ENCODE measurements around the gene DMD. TPM values are rescaled to one million over a fixed set of nuclear protein-coding genes. Genes with fewer than 3 reads are reported as not detected.

DMD gene
- polyA plus RNA-seq, 1 donor from 2014 or later, result 21.6 TPM

- H3K9me3 ChIP-seq (ENCODE audit: low read length), result no peaks in the 10 kb centered on the region
- H3K9ac ChIP-seq (ENCODE audit: low read length), result no peak overlapping the region
- no peaks in the 10 kb centered on the region for H3F3A ChIP-seq (ENCODE audit: insufficient read depth, low read length, poor library complexity, severe bottlenecking)
- H2AFZ ChIP-seq (ENCODE audit: low read depth, low read length), result no peak overlapping the region
- H3K27me3 ChIP-seq (ENCODE audit: insufficient read depth, low read depth, low read length), result no peaks in the 10 kb centered on the region
- no peak overlapping the region for H3K4me3 ChIP-seq (ENCODE audit: low read length)
- no peak overlapping the region for H3K27ac ChIP-seq (ENCODE audit: low read length)
- H3K4me2 ChIP-seq (ENCODE audit: low read length), result no peak overlapping the region
- H4K20me1 ChIP-seq (ENCODE audit: insufficient read depth), result no peaks in the 10 kb centered on the region
- H3K9me2 ChIP-seq (ENCODE audit: insufficient read depth, low read length), result no peaks in the 10 kb centered on the region
- TF ChIP-seq RAD21 (conservative IDR thresholded peaks at IDR 0.05) (no peak), CTCF (IDR thresholded peaks at IDR 0.05; ENCODE audit: poor library complexity, severe bottlenecking) (no peak)
- TF ChIP-seq, protein P1, sequence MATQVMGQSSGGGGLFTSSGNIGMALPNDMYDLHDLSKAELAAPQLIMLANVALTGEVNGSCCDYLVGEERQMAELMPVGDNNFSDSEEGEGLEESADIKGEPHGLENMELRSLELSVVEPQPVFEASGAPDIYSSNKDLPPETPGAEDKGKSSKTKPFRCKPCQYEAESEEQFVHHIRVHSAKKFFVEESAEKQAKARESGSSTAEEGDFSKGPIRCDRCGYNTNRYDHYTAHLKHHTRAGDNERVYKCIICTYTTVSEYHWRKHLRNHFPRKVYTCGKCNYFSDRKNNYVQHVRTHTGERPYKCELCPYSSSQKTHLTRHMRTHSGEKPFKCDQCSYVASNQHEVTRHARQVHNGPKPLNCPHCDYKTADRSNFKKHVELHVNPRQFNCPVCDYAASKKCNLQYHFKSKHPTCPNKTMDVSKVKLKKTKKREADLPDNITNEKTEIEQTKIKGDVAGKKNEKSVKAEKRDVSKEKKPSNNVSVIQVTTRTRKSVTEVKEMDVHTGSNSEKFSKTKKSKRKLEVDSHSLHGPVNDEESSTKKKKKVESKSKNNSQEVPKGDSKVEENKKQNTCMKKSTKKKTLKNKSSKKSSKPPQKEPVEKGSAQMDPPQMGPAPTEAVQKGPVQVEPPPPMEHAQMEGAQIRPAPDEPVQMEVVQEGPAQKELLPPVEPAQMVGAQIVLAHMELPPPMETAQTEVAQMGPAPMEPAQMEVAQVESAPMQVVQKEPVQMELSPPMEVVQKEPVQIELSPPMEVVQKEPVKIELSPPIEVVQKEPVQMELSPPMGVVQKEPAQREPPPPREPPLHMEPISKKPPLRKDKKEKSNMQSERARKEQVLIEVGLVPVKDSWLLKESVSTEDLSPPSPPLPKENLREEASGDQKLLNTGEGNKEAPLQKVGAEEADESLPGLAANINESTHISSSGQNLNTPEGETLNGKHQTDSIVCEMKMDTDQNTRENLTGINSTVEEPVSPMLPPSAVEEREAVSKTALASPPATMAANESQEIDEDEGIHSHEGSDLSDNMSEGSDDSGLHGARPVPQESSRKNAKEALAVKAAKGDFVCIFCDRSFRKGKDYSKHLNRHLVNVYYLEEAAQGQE (IDR thresholded peaks at IDR 0.05; ENCODE audit: borderline replicate concordance), result no peak
- H3K36me3 ChIP-seq (ENCODE audit: insufficient read depth, low read length), result no peaks in the 10 kb centered on the region
- H3K79me2 ChIP-seq (replicated peaks; ENCODE audit: insufficient read depth, low read length), result no peaks in the 10 kb centered on the region
Measured at GRCh38 chrX:31543634-31544033, 1667.7 kb downstream of the DMD start.

DNA sequence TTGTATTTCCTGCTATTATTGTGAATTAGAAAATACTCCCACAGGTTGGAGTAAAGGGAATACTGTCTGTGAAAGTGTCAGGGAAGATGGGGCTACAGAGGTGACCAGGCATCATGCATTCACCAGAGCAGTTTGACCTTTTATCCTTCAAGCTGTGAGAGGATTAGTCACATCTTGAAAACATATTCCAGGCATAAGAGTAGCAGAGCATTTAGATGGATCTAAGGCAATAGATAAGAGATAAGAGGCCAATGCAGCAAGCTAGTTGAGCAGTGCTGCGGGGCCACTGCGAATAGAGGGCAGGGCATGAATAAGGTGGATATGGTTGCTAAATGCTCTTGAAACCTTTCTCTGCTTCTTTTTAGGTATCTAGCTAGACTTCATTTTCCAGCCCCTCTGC is 1668.8 kb downstream of the DMD start:
- no peak for TF ChIP-seq RAD21 (conservative IDR thresholded peaks at IDR 0.05)
- no peak for TF ChIP-seq TAF1 (IDR thresholded peaks at IDR 0.05; ENCODE audit: low read depth)
- no peak for TF ChIP-seq EZH2 (IDR thresholded peaks at IDR 0.05; ENCODE audit: borderline replicate concordance, insufficient read depth, low read length, poor library complexity, severe bottlenecking)
- TF ChIP-seq, protein P1 (IDR thresholded peaks at IDR 0.05; ENCODE audit: borderline replicate concordance), result no peak
- TF ChIP-seq SMC3 (conservative IDR thresholded peaks at IDR 0.05; ENCODE audit: poor library complexity), result no peak
- no peak for TF ChIP-seq EP300 (conservative IDR thresholded peaks at IDR 0.05; ENCODE audit: poor library complexity, severe bottlenecking)
- no peak for TF ChIP-seq POLR2AphosphoS5 (IDR thresholded peaks at IDR 0.05)
- TF ChIP-seq CTCF (IDR thresholded peaks at IDR 0.05; ENCODE audit: poor library complexity, severe bottlenecking), result no peak
- TF ChIP-seq MXI1 (conservative IDR thresholded peaks at IDR 0.05; ENCODE audit: poor library complexity, severe bottlenecking), result no peak
- Histone ChIP-seq H4K20me1 (ENCODE audit: insufficient read depth) (no peaks in the 10 kb centered on the region), H3K27ac (ENCODE audit: low read length) (no peak overlapping the region), H3K36me3 (ENCODE audit: insufficient read depth, low read length) (no peaks in the 10 kb centered on the region), H3K27me3 (ENCODE audit: insufficient read depth, low read depth, low read length) (no peaks in the 10 kb centered on the region), H3K9me3 (ENCODE audit: low read length) (no peaks in the 10 kb centered on the region), H3K9ac (ENCODE audit: low read length) (no peak overlapping the region), H3K9me2 (ENCODE audit: insufficient read depth, low read length) (no peaks in the 10 kb centered on the region), H3K79me2 (replicated peaks; ENCODE audit: insufficient read depth, low read length) (no peaks in the 10 kb centered on the region), H3K4me2 (ENCODE audit: low read length) (no peak overlapping the region), H3F3A (ENCODE audit: insufficient read depth, low read length, poor library complexity, severe bottlenecking) (no peaks in the 10 kb centered on the region), H3K4me3 (ENCODE audit: low read length) (no peak overlapping the region), H2AFZ (ENCODE audit: low read depth, low read length) (no peak overlapping the region)
